Measurements from ENCODE around the gene LMNTD2.

- TF ChIP-seq CTCF (conservative IDR thresholded peaks at IDR 0.05; ENCODE audit: low read depth, low read length): no peak
- no peak for TF ChIP-seq EZH2 (IDR thresholded peaks at IDR 0.05; ENCODE audit: low read length, unreplicated experiment)
Observed at GRCh38 chr11:562046-562645, 1.6 kb upstream of the LMNTD2 start.
